ENCODE measurements around the gene ATP8B2.

DNA sequence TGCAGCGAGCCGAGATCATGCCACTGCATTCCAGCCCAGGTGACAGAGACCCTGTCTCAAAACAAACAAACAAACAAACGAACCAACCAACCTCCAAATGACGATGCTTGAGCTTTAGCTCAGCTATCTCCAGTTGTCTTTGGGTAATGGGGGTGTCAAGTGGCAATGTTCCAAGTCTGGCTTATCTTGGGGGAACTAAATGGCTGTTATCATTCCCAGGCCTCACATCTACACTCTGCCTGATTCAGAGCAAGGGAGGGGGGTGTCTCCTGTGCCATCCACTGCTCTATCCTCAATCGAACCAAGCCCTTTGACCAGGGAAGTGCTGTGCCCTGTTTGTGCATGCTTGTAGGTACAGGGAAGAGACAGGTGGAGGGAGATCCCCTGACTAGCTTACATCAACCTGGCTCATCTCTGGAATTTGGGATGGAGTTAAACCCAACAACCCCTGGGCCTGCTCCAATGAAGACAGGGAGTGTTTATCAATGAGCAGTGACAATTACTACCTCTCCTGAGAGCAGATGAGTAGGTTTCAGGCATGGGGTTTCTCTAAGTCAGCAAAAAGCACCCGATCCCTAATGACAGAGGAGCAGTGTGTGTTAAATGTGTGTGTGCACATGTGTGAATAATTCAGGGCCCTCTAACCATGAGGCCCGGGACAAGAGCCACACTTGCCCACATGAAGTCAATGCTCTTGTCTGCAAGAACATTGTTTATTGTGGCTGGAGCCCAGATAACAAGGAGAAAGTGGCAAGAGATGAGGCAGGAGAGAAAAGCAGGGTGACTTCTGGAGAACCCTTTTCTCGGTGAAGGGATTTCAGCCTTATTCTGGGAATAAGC is 59.5 kb downstream of the ATP8B2 start:
- TF ChIP-seq, protein P1, sequence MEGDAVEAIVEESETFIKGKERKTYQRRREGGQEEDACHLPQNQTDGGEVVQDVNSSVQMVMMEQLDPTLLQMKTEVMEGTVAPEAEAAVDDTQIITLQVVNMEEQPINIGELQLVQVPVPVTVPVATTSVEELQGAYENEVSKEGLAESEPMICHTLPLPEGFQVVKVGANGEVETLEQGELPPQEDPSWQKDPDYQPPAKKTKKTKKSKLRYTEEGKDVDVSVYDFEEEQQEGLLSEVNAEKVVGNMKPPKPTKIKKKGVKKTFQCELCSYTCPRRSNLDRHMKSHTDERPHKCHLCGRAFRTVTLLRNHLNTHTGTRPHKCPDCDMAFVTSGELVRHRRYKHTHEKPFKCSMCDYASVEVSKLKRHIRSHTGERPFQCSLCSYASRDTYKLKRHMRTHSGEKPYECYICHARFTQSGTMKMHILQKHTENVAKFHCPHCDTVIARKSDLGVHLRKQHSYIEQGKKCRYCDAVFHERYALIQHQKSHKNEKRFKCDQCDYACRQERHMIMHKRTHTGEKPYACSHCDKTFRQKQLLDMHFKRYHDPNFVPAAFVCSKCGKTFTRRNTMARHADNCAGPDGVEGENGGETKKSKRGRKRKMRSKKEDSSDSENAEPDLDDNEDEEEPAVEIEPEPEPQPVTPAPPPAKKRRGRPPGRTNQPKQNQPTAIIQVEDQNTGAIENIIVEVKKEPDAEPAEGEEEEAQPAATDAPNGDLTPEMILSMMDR (IDR thresholded peaks at IDR 0.05) = no peak
- no peak for TF ChIP-seq POLR2A (IDR thresholded peaks at IDR 0.05)
